C1 segment of cervical spinal cord (tissue), 14 donors: Measurements from ENCODE around the gene ASAH2.
"Not testable (repeated sequence)": the region's sequence is repeated elsewhere in the genome, so short reads cannot be mapped to it uniquely, and the experiment has no call there.

Experiments used
- DNase-seq, 14 donors: peaks; one replicate each; lab custom pipeline; 2025; lab: John Stamatoyannopoulos, UW

The ASAH2 gene

GRCh38 chr10:50254479-50254878, 3.2 kb upstream of the ASAH2 start:
- no peak for DNase-seq

GRCh38 chr10:50250096-50250854, 1.0 kb downstream of the ASAH2 start:
- DNase-seq = no peak

GRCh38 chr10:50248598-50248997, 2.7 kb downstream of the ASAH2 start:
- DNase-seq = no peak

GRCh38 chr10:50248062-50248461, 3.3 kb downstream of the ASAH2 start:
- DNase-seq = no peak

- DNase-seq = no peak
These were observed 7.1 kb downstream of the ASAH2 start for GRCh38 chr10:50244201-50244600.

GRCh38 chr10:50242777-50243176, 8.5 kb downstream of the ASAH2 start:
- no peak for DNase-seq

- DNase-seq = not testable (repeated sequence)
These were observed 9.8 kb downstream of the ASAH2 start for GRCh38 chr10:50241478-50241877.

GRCh38 chr10:50234486-50234885, 16.8 kb downstream of the ASAH2 start:
- no peak for DNase-seq

- no peak for DNase-seq
These were observed 19.1 kb downstream of the ASAH2 start for GRCh38 chr10:50232261-50232639.

GRCh38 chr10:50231515-50232260, 19.6 kb downstream of the ASAH2 start:
- DNase-seq = no peak

- no peak for DNase-seq
These were observed 21.9 kb downstream of the ASAH2 start for GRCh38 chr10:50229460-50229859.

GRCh38 chr10:50228672-50229071, 22.6 kb downstream of the ASAH2 start:
- no peak for DNase-seq

GRCh38 chr10:50226610-50227009, 24.7 kb downstream of the ASAH2 start:
- DNase-seq = no peak

GRCh38 chr10:50224330-50224952, 26.9 kb downstream of the ASAH2 start:
- no peak for DNase-seq

GRCh38 chr10:50222199-50222598, 29.1 kb downstream of the ASAH2 start:
- no peak for DNase-seq

GRCh38 chr10:50221470-50221869, 29.8 kb downstream of the ASAH2 start:
- DNase-seq = no peak

- no peak for DNase-seq
These were observed 31.7 kb downstream of the ASAH2 start for GRCh38 chr10:50219646-50220045.

- DNase-seq = no peak
These were observed 32.1 kb downstream of the ASAH2 start for GRCh38 chr10:50219200-50219599.

- no peak for DNase-seq
These were observed 34.4 kb downstream of the ASAH2 start for GRCh38 chr10:50216894-50217293.

GRCh38 chr10:50216418-50216817, 34.9 kb downstream of the ASAH2 start:
- DNase-seq = no peak

- DNase-seq = no peak
These were observed 39.6 kb downstream of the ASAH2 start for GRCh38 chr10:50211670-50212069.

GRCh38 chr10:50210876-50211275, 40.4 kb downstream of the ASAH2 start:
- DNase-seq = no peak
